Measurements from ENCODE around the gene TRAF1.
A peak's percentile ranks its signal among the peaks of the same experiment; 100 is the strongest.

TRAF1 gene

GRCh38 chr9:120942186-120943001, 15.8 kb upstream of the TRAF1 start:
- Histone ChIP-seq H3K27ac (ENCODE audit: insufficient read depth, low read length, poor library complexity, severe bottlenecking) (no peak overlapping the region), H3K4me3 (ENCODE audit: insufficient read depth, low read depth, low read length, poor library complexity, severe bottlenecking) (no peak overlapping the region), H3K36me3 (ENCODE audit: control insufficient read depth, insufficient read depth, low read length) (no peaks in the 10 kb centered on the region), H3K9me3 (ENCODE audit: control insufficient read depth, low read length) (no peaks in the 10 kb centered on the region), H3K27me3 (replicated peaks; ENCODE audit: control insufficient read depth, insufficient read depth, low read length, poor library complexity, severe bottlenecking) (no peaks in the 10 kb centered on the region), H3K4me1 (ENCODE audit: control insufficient read depth, insufficient read depth, low read length, poor library complexity, severe bottlenecking) (no peaks in the 10 kb centered on the region)
- no peak for DNase-seq

DNA sequence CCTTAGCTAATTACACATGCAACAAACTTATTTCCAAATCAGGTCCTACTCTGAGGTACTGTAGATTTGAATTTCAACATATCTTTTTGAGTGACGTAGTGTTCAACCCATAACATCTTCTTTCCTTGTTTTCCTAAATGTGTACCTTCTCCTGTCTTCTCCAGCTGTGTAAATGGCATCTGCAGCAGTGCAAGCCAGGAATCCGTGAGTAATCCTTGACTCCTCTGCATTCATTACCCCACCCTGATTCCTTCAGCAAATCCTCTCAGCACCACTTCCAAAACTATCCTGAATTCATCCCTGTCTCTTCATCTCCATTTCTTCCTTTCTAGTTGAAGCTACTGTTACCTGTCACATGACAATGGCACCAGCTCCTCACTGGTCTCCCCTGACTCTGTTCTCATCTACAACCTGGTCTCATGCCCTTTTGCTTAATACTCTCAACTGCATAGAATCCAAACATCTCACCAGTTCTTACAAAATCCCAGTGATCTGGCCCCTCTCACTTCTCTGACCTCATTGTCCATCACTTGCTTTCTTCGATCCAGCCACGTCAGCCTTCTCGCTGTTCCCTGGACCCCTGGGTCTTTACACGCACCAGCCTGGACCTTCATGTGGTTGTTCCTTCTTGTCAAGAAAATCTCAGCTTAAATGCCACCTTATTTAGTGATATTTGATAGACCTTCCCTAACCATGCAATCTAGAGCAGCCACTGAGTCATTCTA, 14.6 kb upstream of the TRAF1 start:
- no peak for DNase-seq
- Histone ChIP-seq H3K4me3 (ENCODE audit: insufficient read depth, low read depth, low read length, poor library complexity, severe bottlenecking) (no peak overlapping the region), H3K27ac (ENCODE audit: insufficient read depth, low read length, poor library complexity, severe bottlenecking) (no peak overlapping the region), H3K36me3 (ENCODE audit: control insufficient read depth, insufficient read depth, low read length) (no peaks in the 10 kb centered on the region), H3K9me3 (ENCODE audit: control insufficient read depth, low read length) (no peaks in the 10 kb centered on the region), H3K27me3 (replicated peaks; ENCODE audit: control insufficient read depth, insufficient read depth, low read length, poor library complexity, severe bottlenecking) (no peaks in the 10 kb centered on the region), H3K4me1 (ENCODE audit: control insufficient read depth, insufficient read depth, low read length, poor library complexity, severe bottlenecking) (peaks cover 10% of the 10 kb centered on the region)

- Histone ChIP-seq H3K4me3 (ENCODE audit: insufficient read depth, low read depth, low read length, poor library complexity, severe bottlenecking) (no peak overlapping the region), H3K9me3 (ENCODE audit: control insufficient read depth, low read length) (no peaks in the 10 kb centered on the region), H3K27me3 (replicated peaks; ENCODE audit: control insufficient read depth, insufficient read depth, low read length, poor library complexity, severe bottlenecking) (no peaks in the 10 kb centered on the region), H3K27ac (ENCODE audit: insufficient read depth, low read length, poor library complexity, severe bottlenecking) (no peak overlapping the region), H3K4me1 (ENCODE audit: control insufficient read depth, insufficient read depth, low read length, poor library complexity, severe bottlenecking) (peaks cover 16% of the 10 kb centered on the region), H3K36me3 (ENCODE audit: control insufficient read depth, insufficient read depth, low read length) (no peaks in the 10 kb centered on the region)
- DNase-seq = no peak
Measured at GRCh38 chr9:120940573-120940972, 14.0 kb upstream of the TRAF1 start.

DNA sequence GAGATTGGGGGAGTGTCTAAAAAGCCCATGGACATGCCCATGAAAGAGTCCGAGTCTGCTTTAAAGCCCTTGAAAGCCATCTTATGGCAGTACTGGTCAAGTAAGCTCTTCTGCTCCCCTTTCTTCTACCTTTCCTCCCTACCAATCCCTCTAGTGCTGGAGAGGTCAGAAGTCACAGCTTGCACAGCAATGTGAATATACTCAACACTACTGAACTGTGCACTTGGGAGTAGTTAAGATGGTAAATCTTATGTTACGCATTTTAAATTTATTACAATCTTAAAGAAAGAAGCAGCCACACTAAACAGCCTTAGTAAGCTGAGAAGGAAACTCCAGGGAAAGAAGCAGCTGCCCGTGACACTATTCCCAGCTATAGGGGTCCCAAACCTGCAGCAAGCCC, 12.3 kb upstream of the TRAF1 start:
- no peaks in the 10 kb centered on the region for H3K9me3 ChIP-seq (ENCODE audit: control insufficient read depth, low read length)
- no peak for DNase-seq
- H3K4me3 ChIP-seq (ENCODE audit: insufficient read depth, low read depth, low read length, poor library complexity, severe bottlenecking) = no peak overlapping the region
- H3K36me3 ChIP-seq (ENCODE audit: control insufficient read depth, insufficient read depth, low read length) = no peaks in the 10 kb centered on the region
- H3K27me3 ChIP-seq (replicated peaks; ENCODE audit: control insufficient read depth, insufficient read depth, low read length, poor library complexity, severe bottlenecking) = no peaks in the 10 kb centered on the region
- H3K27ac ChIP-seq (ENCODE audit: insufficient read depth, low read length, poor library complexity, severe bottlenecking) = no peak overlapping the region
- peaks cover 32% of the 10 kb centered on the region for H3K4me1 ChIP-seq (ENCODE audit: control insufficient read depth, insufficient read depth, low read length, poor library complexity, severe bottlenecking)

- Histone ChIP-seq H3K4me1 (ENCODE audit: control insufficient read depth, insufficient read depth, low read length, poor library complexity, severe bottlenecking) (peaks cover 41% of the 10 kb centered on the region), H3K9me3 (ENCODE audit: control insufficient read depth, low read length) (no peaks in the 10 kb centered on the region), H3K36me3 (ENCODE audit: control insufficient read depth, insufficient read depth, low read length) (no peaks in the 10 kb centered on the region), H3K4me3 (ENCODE audit: insufficient read depth, low read depth, low read length, poor library complexity, severe bottlenecking) (no peak overlapping the region), H3K27me3 (replicated peaks; ENCODE audit: control insufficient read depth, insufficient read depth, low read length, poor library complexity, severe bottlenecking) (no peaks in the 10 kb centered on the region), H3K27ac (ENCODE audit: insufficient read depth, low read length, poor library complexity, severe bottlenecking) (peak overlapping the region; percentile 100)
- DNase-seq = no peak
Measured at GRCh38 chr9:120937596-120937995, 11.0 kb upstream of the TRAF1 start.

DNA sequence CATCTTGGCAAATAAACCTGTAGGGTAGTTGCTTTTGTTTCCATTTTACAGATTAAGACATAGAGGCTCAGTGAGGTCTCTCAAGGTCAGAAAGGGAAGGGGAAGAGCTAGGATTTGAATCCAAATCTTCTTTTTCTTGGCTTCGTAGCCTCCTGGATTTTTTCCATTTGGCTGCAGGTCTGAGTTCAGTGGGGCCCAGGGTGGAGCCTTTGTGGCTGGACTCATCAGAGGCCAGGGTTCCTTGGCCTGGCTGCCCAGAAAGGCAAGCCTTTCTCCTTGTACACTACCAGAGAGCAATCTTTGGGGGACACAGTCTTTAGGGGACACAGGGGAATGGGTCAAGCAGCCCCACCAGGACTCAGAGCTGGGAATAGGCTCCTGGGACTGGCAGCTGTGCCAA, 10.5 kb upstream of the TRAF1 start:
- peak overlapping the region; percentile 100 for H3K27ac ChIP-seq (ENCODE audit: insufficient read depth, low read length, poor library complexity, severe bottlenecking)
- no peaks in the 10 kb centered on the region for H3K9me3 ChIP-seq (ENCODE audit: control insufficient read depth, low read length)
- DNase-seq = no peak
- no peak overlapping the region for H3K4me3 ChIP-seq (ENCODE audit: insufficient read depth, low read depth, low read length, poor library complexity, severe bottlenecking)
- H3K4me1 ChIP-seq (ENCODE audit: control insufficient read depth, insufficient read depth, low read length, poor library complexity, severe bottlenecking) = peaks cover 46% of the 10 kb centered on the region
- H3K27me3 ChIP-seq (replicated peaks; ENCODE audit: control insufficient read depth, insufficient read depth, low read length, poor library complexity, severe bottlenecking) = no peaks in the 10 kb centered on the region
- no peaks in the 10 kb centered on the region for H3K36me3 ChIP-seq (ENCODE audit: control insufficient read depth, insufficient read depth, low read length)

DNA sequence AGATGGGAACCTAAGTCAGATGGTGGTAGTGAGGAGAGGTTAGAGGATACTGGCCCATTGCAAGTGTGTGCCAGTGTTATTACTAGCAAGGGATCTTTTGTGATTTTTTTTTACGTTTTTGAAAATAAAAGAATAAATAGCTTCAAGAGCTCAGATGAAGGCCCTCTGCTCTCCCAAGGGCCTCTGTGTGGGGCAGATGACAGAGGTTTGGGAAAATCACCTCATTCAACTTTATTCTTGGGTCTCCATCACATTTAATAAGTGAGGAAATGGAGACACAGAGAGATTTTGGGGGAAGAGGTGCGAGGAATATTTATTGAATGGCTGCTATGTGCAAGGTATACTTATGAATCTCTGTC, 10.1 kb upstream of the TRAF1 start:
- H3K27ac ChIP-seq (ENCODE audit: insufficient read depth, low read length, poor library complexity, severe bottlenecking) = peak overlapping the region; percentile 100

DNA sequence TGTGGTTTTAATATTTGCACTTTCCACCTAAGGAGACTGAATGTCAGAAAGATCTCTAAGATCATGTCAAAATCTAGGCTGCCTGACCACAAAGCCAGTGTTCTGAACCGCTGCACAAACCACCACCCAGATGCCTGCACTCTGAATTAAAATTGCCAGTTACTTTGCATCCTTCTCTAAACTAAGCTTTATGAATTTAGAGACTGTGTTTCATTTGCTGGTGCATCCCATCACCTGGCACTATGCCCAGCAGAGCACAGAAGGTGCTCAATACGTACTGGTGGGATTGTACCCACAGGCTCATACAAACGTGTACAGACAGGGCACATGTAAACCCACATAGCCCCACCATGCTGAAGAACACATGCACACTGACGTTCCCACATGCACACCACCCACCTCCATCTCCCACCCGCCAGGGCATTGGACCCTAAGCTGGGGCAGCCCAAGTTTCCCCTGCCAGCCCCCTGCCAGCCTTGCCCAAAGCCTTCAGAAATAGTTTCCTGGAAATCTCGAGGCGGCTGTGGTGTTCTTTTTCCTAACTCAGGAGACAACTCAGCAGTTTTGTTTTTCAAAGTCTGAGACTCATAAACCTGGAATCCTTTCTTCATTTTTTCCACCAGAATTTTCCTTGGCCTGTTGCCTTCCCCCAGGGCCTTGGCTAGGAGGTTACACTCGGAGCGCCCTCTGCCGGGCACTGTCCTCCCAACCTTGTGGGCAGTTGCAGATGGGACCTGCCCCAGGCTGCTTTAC, 9.6 kb upstream of the TRAF1 start:
- DNase-seq = peak; percentile 68 to 82 (median 74)
- peak overlapping the region; percentile 100 for H3K27ac ChIP-seq (ENCODE audit: insufficient read depth, low read length, poor library complexity, severe bottlenecking)
- peaks cover 54% of the 10 kb centered on the region for H3K4me1 ChIP-seq (ENCODE audit: control insufficient read depth, insufficient read depth, low read length, poor library complexity, severe bottlenecking)
- no peaks in the 10 kb centered on the region for H3K27me3 ChIP-seq (replicated peaks; ENCODE audit: control insufficient read depth, insufficient read depth, low read length, poor library complexity, severe bottlenecking)
- no peaks in the 10 kb centered on the region for H3K9me3 ChIP-seq (ENCODE audit: control insufficient read depth, low read length)
- H3K4me3 ChIP-seq (ENCODE audit: insufficient read depth, low read depth, low read length, poor library complexity, severe bottlenecking) = peak overlapping the region; percentile 1
- H3K36me3 ChIP-seq (ENCODE audit: control insufficient read depth, insufficient read depth, low read length) = no peaks in the 10 kb centered on the region

More for the DNA sequence above, 10.1 kb upstream of the TRAF1 start:
- DNase-seq = no peak
- Histone ChIP-seq H3K9me3 (ENCODE audit: control insufficient read depth, low read length) (no peaks in the 10 kb centered on the region), H3K4me3 (ENCODE audit: insufficient read depth, low read depth, low read length, poor library complexity, severe bottlenecking) (no peak overlapping the region), H3K27me3 (replicated peaks; ENCODE audit: control insufficient read depth, insufficient read depth, low read length, poor library complexity, severe bottlenecking) (no peaks in the 10 kb centered on the region), H3K4me1 (ENCODE audit: control insufficient read depth, insufficient read depth, low read length, poor library complexity, severe bottlenecking) (peaks cover 50% of the 10 kb centered on the region), H3K36me3 (ENCODE audit: control insufficient read depth, insufficient read depth, low read length) (no peaks in the 10 kb centered on the region)

DNA sequence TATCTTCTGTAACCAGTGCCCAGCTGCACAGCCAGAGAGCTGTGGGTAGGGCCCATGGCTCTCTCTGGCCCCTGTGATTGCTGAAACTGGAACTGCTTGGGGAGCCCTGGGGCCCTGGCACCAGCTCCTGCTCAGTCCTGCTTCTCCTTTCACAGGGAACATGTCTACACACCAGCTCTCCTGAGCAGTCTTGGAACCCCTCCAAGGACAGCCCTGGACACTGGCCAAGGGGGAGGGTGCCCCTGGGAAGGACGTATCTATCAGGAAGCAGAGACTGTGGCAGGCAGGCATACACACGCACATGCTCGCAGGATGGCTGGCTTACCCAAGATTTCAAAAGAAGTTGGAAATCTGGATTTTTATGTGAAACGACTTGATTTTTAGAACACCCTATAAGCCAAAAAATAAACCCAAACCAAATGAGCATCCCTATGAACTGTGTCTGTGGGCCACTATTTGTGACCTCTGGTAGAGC, 8.8 kb upstream of the TRAF1 start:
- Histone ChIP-seq H3K9me3 (ENCODE audit: control insufficient read depth, low read length) (no peaks in the 10 kb centered on the region), H3K4me3 (ENCODE audit: insufficient read depth, low read depth, low read length, poor library complexity, severe bottlenecking) (peak overlapping the region; percentile 1), H3K4me1 (ENCODE audit: control insufficient read depth, insufficient read depth, low read length, poor library complexity, severe bottlenecking) (peaks cover 61% of the 10 kb centered on the region), H3K36me3 (ENCODE audit: control insufficient read depth, insufficient read depth, low read length) (no peaks in the 10 kb centered on the region), H3K27me3 (replicated peaks; ENCODE audit: control insufficient read depth, insufficient read depth, low read length, poor library complexity, severe bottlenecking) (no peaks in the 10 kb centered on the region), H3K27ac (ENCODE audit: insufficient read depth, low read length, poor library complexity, severe bottlenecking) (peak overlapping the region; percentile 100)
- DNase-seq = no peak

Data from effector memory CD4-positive, alpha-beta T cell (primary cell).